Neural cell (in vitro differentiated cells): Measurements from ENCODE around the gene LTBP4.

Experiments
- EP300 ChIP-seq: fragments of 450-650 bp; conservative IDR thresholded peaks from 2 replicates; pipeline ENCODE4 v1.6.1; 2014; ENCODE audit warnings: antibody characterized with exemption, mild to moderate bottlenecking, moderate library complexity; ENCODE audit not compliant: poor library complexity, severe bottlenecking
- POLR2AphosphoS5 ChIP-seq: IDR thresholded peaks from 2 replicates; pipeline ENCODE4 v1.6.1; 2012
- REST ChIP-seq: IDR thresholded peaks from 2 replicates; pipeline ENCODE4 v1.6.1; 2012; ENCODE audit warnings: borderline replicate concordance

- TF ChIP-seq POLR2AphosphoS5 (no peak), EP300 (no peak), REST (no peak)
These were observed 57.9 kb downstream of the LTBP4 start for GRCh38 chr19:40659116-40659515.
